Measurements from ENCODE around the gene ADAMTSL3. TPM values are rescaled to one million over a fixed set of nuclear protein-coding genes. Genes with fewer than 3 reads are reported as not detected.

Gene ADAMTSL3
- total and polyA plus RNA-seq, 8 donors: 10.5 to 27.6 (median 17.4) TPM

DNA sequence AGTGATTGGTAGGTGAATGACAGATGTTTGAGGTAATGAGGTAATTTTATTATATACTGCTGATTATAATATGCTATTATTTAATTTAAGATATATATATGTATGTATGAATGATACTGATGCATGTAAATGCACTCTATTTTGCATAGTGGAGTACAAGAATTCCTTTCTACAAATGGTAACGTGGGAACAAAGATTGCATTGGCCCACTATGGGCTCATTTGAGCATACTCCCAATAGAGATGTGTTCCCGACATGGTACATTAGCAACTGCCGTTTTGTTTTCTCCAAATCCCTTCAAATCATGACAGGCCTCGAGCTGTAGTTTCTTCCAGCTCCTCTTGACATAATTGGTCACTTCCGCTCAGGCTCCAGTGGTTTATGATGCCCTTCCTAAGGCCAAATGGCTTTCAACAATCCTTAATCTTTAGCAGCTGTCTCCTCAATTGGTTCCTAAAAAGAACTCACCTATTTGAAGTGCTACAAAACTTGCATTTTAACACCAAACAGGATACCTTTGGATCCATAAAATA lies 266.1 kb downstream of the ADAMTSL3 start:
- TF ChIP-seq, protein P1, sequence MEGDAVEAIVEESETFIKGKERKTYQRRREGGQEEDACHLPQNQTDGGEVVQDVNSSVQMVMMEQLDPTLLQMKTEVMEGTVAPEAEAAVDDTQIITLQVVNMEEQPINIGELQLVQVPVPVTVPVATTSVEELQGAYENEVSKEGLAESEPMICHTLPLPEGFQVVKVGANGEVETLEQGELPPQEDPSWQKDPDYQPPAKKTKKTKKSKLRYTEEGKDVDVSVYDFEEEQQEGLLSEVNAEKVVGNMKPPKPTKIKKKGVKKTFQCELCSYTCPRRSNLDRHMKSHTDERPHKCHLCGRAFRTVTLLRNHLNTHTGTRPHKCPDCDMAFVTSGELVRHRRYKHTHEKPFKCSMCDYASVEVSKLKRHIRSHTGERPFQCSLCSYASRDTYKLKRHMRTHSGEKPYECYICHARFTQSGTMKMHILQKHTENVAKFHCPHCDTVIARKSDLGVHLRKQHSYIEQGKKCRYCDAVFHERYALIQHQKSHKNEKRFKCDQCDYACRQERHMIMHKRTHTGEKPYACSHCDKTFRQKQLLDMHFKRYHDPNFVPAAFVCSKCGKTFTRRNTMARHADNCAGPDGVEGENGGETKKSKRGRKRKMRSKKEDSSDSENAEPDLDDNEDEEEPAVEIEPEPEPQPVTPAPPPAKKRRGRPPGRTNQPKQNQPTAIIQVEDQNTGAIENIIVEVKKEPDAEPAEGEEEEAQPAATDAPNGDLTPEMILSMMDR (IDR thresholded peaks at IDR 0.05): no peak
- intact Hi-C loops (cut with DNase I): no loop called here

DNA sequence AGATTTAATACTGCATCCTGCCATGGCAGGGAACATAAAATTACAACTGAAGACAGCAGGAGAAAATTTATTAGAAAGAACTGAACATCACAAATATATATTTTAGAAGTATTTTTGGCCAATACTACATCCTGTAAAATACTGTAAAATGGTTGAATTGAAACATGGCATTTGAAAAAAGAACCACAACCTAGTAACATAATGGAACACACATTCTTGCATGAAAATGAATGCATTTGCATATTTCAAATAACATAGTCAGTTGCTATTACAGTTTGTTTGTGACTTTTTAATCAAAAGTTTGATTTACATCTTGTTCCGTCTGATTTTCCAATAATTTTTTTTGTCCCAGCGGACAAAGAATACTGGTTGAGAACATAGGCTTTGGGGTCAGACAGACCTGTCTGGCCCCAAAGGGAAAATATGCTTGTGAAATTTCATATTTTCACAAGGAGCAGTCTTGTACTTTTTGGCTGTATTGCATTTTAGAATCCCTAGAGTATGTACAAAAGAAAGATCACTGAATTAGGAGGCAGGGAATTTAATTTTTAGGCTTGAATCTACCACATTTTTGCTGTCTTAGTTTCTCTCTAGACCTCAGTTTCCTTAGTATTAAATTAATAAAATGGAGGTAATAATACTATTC lies 268.8 kb downstream of the ADAMTSL3 start:
- no peaks in the 10 kb centered on the region for H3K36me3 ChIP-seq
- H3K27ac ChIP-seq: no peak overlapping the region
- H3K4me3 ChIP-seq: no peak overlapping the region
- TF ChIP-seq, protein P1 (IDR thresholded peaks at IDR 0.05): no peak
- no peaks in the 10 kb centered on the region for H3K4me1 ChIP-seq
- no peaks in the 10 kb centered on the region for H3K27me3 ChIP-seq
- no peaks in the 10 kb centered on the region for H3K9me3 ChIP-seq
- ATAC-seq (no peak), DNase-seq (no peak)
- intact Hi-C loops (cut with DNase I): no loop called here

More for the DNA sequence above, 266.1 kb downstream of the ADAMTSL3 start:
- Histone ChIP-seq H3K4me1 (no peaks in the 10 kb centered on the region), H3K36me3 (no peaks in the 10 kb centered on the region), H3K9me3 (no peaks in the 10 kb centered on the region), H3K27ac (no peak overlapping the region), H3K4me3 (no peak overlapping the region), H3K27me3 (no peaks in the 10 kb centered on the region)
- ATAC-seq: no peak
- DNase-seq: no peak

DNA sequence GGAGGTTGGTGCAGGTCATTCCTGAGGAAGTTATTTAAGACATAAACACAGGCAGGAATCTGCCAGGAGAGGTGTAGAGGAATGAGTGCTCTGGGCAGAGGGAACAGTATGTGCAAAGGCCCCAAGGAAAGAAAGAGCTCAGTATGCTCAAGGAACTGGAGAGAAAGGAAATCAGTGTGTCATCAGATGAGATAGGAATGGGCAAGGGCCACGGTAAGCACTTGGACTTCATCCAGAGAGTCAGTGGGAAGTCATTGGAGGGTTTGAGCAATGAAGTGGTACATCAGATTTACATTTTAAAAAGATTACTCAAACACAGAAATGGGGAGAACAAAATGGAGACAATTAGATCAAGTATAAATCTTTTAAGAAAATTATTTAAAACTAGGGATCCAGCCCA lies 272.2 kb downstream of the ADAMTSL3 start:
- H3K9me3 ChIP-seq: no peaks in the 10 kb centered on the region

DNA sequence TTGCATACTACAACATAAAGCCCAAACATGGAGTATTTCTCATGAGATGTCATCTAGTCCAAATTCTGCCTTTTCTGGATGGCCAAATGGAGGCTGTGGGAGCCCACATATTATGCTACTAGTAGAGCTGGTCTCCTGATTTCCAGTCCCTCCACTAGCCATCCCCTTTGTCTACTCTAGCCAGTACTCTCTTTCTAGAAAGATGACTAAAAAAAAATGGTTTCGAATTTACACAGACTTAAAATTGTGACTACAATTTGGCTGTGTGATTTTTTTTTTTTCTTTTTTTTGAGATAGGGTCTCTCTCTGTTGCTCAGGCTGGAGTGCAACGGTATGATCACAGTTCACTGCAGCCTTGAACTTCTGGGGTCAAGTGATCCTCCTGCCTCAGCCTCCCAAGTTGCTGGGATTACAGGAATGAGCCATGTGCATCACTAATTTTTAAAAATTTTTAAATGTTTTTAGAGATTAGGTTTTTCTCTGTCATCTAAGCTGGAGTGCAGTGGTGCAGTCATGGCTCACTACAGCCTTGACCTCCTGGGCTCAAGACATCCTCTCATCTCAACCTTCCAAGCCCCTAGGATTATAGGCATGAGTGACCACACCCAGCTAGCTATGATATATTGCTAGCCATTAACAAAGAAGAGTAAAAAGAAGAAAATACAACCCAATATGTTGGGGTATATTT lies 273.9 kb downstream of the ADAMTSL3 start:
- H3K27me3 ChIP-seq: no peaks in the 10 kb centered on the region
- no peak overlapping the region for H3K27ac ChIP-seq
- DNase-seq: no peak
- intact Hi-C loops (cut with DNase I): no loop called here
- no peaks in the 10 kb centered on the region for H3K9me3 ChIP-seq
- ATAC-seq: no peak
- no peak overlapping the region for H3K4me3 ChIP-seq
- H3K36me3 ChIP-seq: no peaks in the 10 kb centered on the region
- H3K4me1 ChIP-seq: no peaks in the 10 kb centered on the region
- TF ChIP-seq, protein P1 (IDR thresholded peaks at IDR 0.05): no peak

More for the DNA sequence above, 272.2 kb downstream of the ADAMTSL3 start:
- ATAC-seq: no peak
- no peaks in the 10 kb centered on the region for H3K36me3 ChIP-seq
- no peaks in the 10 kb centered on the region for H3K4me1 ChIP-seq
- intact Hi-C loops (cut with DNase I): no loop called here
- TF ChIP-seq, protein P1 (IDR thresholded peaks at IDR 0.05): no peak
- H3K27ac ChIP-seq: no peak overlapping the region
- no peak for DNase-seq
- no peaks in the 10 kb centered on the region for H3K27me3 ChIP-seq
- no peak overlapping the region for H3K4me3 ChIP-seq

DNA sequence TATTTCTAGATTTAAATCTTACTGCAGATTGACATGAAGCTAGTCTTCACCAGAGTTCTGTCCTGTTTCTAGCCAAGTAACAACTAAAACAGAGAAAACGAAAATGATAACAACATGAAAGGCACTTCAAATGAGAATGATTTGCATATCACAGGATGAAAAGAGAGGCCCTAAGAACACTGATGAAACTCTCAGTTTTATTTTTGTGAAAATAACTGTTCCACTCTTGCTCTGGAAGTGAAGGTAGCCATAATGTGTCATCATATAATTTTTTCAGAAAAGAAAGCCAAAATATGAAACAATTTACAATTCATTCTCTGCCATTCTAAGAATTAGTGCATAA lies 274.4 kb downstream of the ADAMTSL3 start:
- no peaks in the 10 kb centered on the region for H3K27me3 ChIP-seq
- DNase-seq (no peak), ATAC-seq (no peak)
- H3K4me1 ChIP-seq: no peaks in the 10 kb centered on the region
- H3K9me3 ChIP-seq: no peaks in the 10 kb centered on the region
- H3K36me3 ChIP-seq: no peaks in the 10 kb centered on the region
- H3K27ac ChIP-seq: no peak overlapping the region
- TF ChIP-seq, protein P1 (IDR thresholded peaks at IDR 0.05): no peak
- intact Hi-C loops (cut with DNase I): no loop called here
- no peak overlapping the region for H3K4me3 ChIP-seq
